HG02852 (cell line): ENCODE data around the gene VPS13A.

Experiments
- ATAC-seq: cut with Tn5 transposase; IDR thresholded peaks from one replicate; pipeline ENCODE4 v1.9.1; 2021; ENCODE audit warnings: mild to moderate bottlenecking, moderate library complexity; ENCODE audit not compliant: unreplicated experiment

Gene VPS13A

GRCh38 chr9:77177143-77177893 is at the start of gene VPS13A:
TSS of gene VPS13A (plus strand) at chr9:77177534. CDS start at chr9:77177705, 171 bp downstream.
- ATAC-seq: peak; percentile 77

- no peak for ATAC-seq
Observed at GRCh38 chr9:77128125-77128789, 49.1 kb upstream of the VPS13A start.

GRCh38 chr9:77131399-77131798 is 45.9 kb upstream of the VPS13A start:
- ATAC-seq: no peak

GRCh38 chr9:77133011-77133410 is 44.3 kb upstream of the VPS13A start:
- no peak for ATAC-seq

- no peak for ATAC-seq
Observed at GRCh38 chr9:77142366-77142765, 35.0 kb upstream of the VPS13A start.

- ATAC-seq: no peak
Observed at GRCh38 chr9:77149879-77150278, 27.5 kb upstream of the VPS13A start.

- ATAC-seq: no peak
Observed at GRCh38 chr9:77152289-77152688, 25.0 kb upstream of the VPS13A start.

GRCh38 chr9:77156646-77157371 is 20.5 kb upstream of the VPS13A start:
- ATAC-seq: no peak

GRCh38 chr9:77158772-77159513 is 18.4 kb upstream of the VPS13A start:
- ATAC-seq: no peak

- no peak for ATAC-seq
Observed at GRCh38 chr9:77161191-77161590, 16.1 kb upstream of the VPS13A start.

- no peak for ATAC-seq
Observed at GRCh38 chr9:77161966-77162365, 15.4 kb upstream of the VPS13A start.

GRCh38 chr9:77162366-77162765 is 15.0 kb upstream of the VPS13A start:
- ATAC-seq: no peak

GRCh38 chr9:77163884-77164283 is 13.4 kb upstream of the VPS13A start:
- ATAC-seq: no peak

- no peak for ATAC-seq
Observed at GRCh38 chr9:77166193-77166592, 11.1 kb upstream of the VPS13A start.

- no peak for ATAC-seq
Observed at GRCh38 chr9:77170991-77171699, 6.2 kb upstream of the VPS13A start.

- ATAC-seq: no peak
Observed at GRCh38 chr9:77175151-77175550, 2.2 kb upstream of the VPS13A start.

- ATAC-seq: no peak
Observed at GRCh38 chr9:77176106-77176505, 1.2 kb upstream of the VPS13A start.

GRCh38 chr9:77176686-77177142 is 620 bp upstream of the VPS13A start:
- no peak for ATAC-seq

GRCh38 chr9:77177894-77178794 is 810 bp downstream of the VPS13A start:
- peak; percentile 20 for ATAC-seq
